ENCODE results near the gene TFE3. TPM values are rescaled to one million over a fixed set of nuclear protein-coding genes. Genes with fewer than 3 reads are reported as not detected.

Gene TFE3
- total RNA-seq, 1 experiment from 2014 or later = 59.8 TPM

- Histone ChIP-seq H2AFZ (ENCODE audit: low read length) (no peak overlapping the region), H2BK120ac (ENCODE audit: low read depth, low read length, poor library complexity, severe bottlenecking) (no peak overlapping the region), H4K91ac (ENCODE audit: insufficient read length, low read depth, low read length) (no peak overlapping the region), H3K4me1 (ENCODE audit: insufficient read depth, low read length) (no peaks in the 10 kb centered on the region), H3K56ac (ENCODE audit: insufficient read length, low read depth, low read length) (no peak overlapping the region), H3K4me2 (ENCODE audit: insufficient read depth, insufficient read length, low read length) (no peak overlapping the region), H3K23ac (ENCODE audit: insufficient read length, low read depth, low read length) (no peak overlapping the region), H3K18ac (ENCODE audit: insufficient read length, low read depth, low read length) (no peak overlapping the region), H3K23me2 (ENCODE audit: insufficient read length, low read depth, low read length, poor library complexity, severe bottlenecking) (no peaks in the 10 kb centered on the region), H2BK5ac (ENCODE audit: insufficient read length, low read length) (no peak overlapping the region), H3K14ac (ENCODE audit: insufficient read depth, low read length) (no peak overlapping the region), H3K4ac (ENCODE audit: low read depth, low read length) (no peak overlapping the region), H2AK5ac (ENCODE audit: insufficient read length, low read length) (no peak overlapping the region), H4K20me1 (ENCODE audit: control insufficient read depth, insufficient read depth, insufficient read length) (peaks cover 2% of the 10 kb centered on the region), H2BK20ac (ENCODE audit: low read depth, low read length, poor library complexity, severe bottlenecking) (no peak overlapping the region), H4K5ac (ENCODE audit: insufficient read length, low read depth, low read length) (no peak overlapping the region), H2BK15ac (ENCODE audit: low read depth, low read length) (no peak overlapping the region), H3K9ac (ENCODE audit: extremely low read depth, insufficient read length, low read length) (no peak overlapping the region), H3K79me1 (ENCODE audit: insufficient read depth, low read depth, low read length, poor library complexity, severe bottlenecking) (peaks cover 2% of the 10 kb centered on the region), H3K79me2 (ENCODE audit: insufficient read depth, low read length) (peaks cover 2% of the 10 kb centered on the region; the same call in 1 of the 2 replicates), H3K27ac (ENCODE audit: insufficient read length, low read depth, low read length) (no peak overlapping the region), H3K9me3 (ENCODE audit: control insufficient read depth, low read depth, low read length) (no peaks in the 10 kb centered on the region), H2BK12ac (ENCODE audit: insufficient read length, low read depth, low read length) (no peak overlapping the region), H3T11ph (ENCODE audit: low read length) (no peak overlapping the region), H4K8ac (replicated peaks; ENCODE audit: insufficient read length, low read depth, low read length) (no peak overlapping the region), H3K27me3 (ENCODE audit: insufficient read depth, low read length) (no peaks in the 10 kb centered on the region)
- Mint-ChIP-seq H3K9me3 (peaks cover 77 to 81% of the 10 kb centered on the region in 2 experiments), H3K4me1 (peaks cover 0 to 8% of the 10 kb centered on the region in 2 experiments; a peak in 2 of 4 replicates), H3K36me3 (ENCODE audit: insufficient read depth in 1 of 3, low read depth in 3 of 3) (peaks cover 54 to 77% (median 77%) of the 10 kb centered on the region in 3 experiments), H3K27me3 (ENCODE audit: low read depth) (no peaks in the 10 kb centered on the region; the same call in 1 of the 2 replicates), H3K27ac (no peak overlapping the region), H3K4me3 (no peak overlapping the region)
- peak; percentile 37 for DNase-seq
- TF ChIP-seq, protein P1, sequence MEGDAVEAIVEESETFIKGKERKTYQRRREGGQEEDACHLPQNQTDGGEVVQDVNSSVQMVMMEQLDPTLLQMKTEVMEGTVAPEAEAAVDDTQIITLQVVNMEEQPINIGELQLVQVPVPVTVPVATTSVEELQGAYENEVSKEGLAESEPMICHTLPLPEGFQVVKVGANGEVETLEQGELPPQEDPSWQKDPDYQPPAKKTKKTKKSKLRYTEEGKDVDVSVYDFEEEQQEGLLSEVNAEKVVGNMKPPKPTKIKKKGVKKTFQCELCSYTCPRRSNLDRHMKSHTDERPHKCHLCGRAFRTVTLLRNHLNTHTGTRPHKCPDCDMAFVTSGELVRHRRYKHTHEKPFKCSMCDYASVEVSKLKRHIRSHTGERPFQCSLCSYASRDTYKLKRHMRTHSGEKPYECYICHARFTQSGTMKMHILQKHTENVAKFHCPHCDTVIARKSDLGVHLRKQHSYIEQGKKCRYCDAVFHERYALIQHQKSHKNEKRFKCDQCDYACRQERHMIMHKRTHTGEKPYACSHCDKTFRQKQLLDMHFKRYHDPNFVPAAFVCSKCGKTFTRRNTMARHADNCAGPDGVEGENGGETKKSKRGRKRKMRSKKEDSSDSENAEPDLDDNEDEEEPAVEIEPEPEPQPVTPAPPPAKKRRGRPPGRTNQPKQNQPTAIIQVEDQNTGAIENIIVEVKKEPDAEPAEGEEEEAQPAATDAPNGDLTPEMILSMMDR (conservative IDR thresholded peaks at IDR 0.05) = no peak
- no CpG with 5 or more reads among the region's 6 CpGs for WGBS (ENCODE audit: extremely low coverage, insufficient read length, low lambda C conversion rate)
Observed at GRCh38 chrX:48996969-48997368, 46.2 kb downstream of the TFE3 start.

Measured in H9 (cell line).